ENCODE measurements around the gene OR51E2. TPM values are rescaled to one million over a fixed set of nuclear protein-coding genes. Genes with fewer than 3 reads are reported as not detected.

The OR51E2 gene, protein sequence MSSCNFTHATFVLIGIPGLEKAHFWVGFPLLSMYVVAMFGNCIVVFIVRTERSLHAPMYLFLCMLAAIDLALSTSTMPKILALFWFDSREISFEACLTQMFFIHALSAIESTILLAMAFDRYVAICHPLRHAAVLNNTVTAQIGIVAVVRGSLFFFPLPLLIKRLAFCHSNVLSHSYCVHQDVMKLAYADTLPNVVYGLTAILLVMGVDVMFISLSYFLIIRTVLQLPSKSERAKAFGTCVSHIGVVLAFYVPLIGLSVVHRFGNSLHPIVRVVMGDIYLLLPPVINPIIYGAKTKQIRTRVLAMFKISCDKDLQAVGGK
- not detected in 2 replicates for total RNA-seq

DNA sequence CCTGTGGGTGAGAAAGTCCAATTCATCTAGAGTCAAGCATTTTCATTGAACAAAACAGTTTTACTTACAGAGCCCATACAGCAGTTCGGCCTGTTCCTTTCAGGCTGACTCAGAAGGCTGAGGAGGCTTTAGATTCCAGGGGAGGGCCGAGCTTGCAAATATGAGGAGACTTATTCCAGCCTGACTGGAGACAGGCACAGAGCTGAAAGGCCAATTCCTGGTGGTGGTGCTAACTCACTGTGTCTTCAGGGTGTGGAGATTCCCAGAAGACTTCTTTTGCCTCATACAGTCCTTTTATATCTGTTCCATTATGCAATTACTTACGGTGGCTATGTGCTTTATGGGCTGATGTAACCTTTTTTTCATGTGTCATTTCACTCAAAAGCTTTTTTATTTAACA lies at the start of gene OR51E2:
Gene OR51E2 (minus strand): TSS at position 269 of the 400 bp plus-strand sequence. CDS start 15,142 bp downstream, outside the sequence.

DNA sequence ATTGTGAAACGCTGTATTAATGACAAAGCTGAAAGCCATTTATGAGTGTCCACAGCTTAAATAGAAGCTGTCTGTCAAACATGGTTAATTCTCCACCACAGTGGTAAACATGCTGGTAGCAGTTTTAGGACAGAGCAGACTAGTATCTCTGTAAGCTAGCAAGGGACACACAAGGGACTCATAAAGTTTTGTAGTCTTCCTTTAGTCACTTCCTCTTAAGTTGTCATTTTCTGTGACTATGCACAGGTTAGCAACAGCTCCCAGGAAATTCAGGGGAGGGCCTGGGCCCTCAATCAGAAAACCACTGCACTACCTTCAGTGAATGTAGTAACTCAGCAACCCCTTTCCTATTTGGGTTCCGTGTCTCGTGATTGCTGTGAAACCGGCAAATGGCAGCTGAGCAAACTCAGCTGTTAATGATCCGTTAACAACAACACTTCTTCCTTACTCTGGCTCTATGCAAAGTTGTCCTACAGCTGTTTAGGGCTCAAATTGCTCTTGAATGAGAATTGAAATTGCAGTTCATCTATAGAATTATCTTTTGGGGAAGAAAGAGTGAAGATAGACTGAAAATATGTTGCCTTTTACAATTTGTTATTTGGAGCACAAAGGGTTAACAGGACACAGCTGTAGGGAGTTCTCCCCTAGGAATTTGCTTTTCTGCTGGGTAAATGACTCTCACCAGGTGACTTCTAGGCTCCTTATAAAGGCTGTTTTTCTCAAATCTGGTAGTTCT lies 6.6 kb upstream of the OR51E2 start, which contains the start of gene MMP26:
Gene MMP26 (plus strand): TSS at position 731 of the 736 bp plus-strand sequence.

DNA sequence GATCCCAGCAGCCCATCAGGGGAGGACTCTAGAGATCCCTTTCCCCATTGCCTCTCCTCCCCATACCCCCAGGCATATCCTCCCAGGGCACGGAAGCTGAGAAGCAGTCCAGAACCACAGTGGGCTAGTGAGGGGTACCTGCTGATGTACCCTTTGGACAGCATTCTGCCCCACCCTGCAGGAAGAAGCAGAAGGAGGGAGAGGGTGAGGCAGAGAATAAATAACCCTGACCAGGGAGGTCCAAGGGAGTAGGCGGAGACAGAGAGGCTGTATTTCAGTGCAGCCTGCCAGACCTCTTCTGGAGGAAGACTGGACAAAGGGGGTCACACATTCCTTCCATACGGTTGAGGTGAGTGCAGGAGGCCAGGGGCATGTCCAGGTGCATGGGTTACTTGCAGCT lies 54.0 kb downstream of the OR51E2 start, which contains the start of gene OR51E1:
Gene OR51E1 (plus strand): TSS at position 301 of the 400 bp plus-strand sequence. CDS start 8,545 bp downstream, outside the sequence.

DNA sequence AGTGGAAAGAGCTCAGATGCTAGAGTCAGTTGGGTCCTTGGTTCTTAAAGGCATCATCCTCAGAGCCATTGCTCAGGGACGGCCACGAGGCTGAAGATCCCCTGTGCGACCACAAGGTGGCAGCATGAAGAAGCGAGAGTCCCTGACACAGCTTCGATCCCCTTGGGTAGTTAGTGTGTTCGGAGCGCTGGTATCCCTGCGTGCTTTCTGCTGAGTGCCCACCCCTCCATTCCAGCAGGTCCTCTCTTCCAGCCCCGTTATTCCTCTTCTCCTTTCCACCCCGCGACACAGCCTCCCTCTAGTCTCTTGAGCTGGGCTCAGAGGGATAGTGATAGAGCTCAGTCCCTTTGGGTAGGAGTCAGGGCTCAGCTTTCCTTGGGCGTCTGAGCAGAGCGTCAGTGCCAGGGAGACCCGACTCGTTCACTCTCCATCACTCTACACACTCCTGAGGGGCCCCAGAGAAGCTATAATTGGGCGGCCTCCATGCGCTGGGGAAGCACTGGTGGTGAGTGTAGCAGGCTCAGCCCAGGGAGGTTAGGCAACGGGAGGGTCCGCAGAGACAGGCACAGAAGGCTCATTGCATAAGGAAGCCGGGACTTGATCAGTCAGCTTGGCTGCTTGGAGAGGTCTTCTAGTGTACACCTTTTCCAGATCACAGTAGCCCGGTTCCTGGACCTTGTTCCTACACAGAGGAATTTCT lies 60.5 kb downstream of the OR51E2 start, which contains the start of gene OR51D1:
Gene OR51D1 (plus strand): TSS at position 516 of the 700 bp plus-strand sequence. CDS start 2,314 bp downstream, outside the sequence.

Other genes with a start within 250 kb of the OR51E2 start
- gene OR52K2, start 248.6 kb downstream of the OR51E2 start, total RNA-seq: not detected in 2 replicates
- gene OR52K1, start 215.2 kb downstream of the OR51E2 start, total RNA-seq: not detected in 2 replicates
- not detected in 2 replicates for gene OR52M1, start 152.7 kb downstream of the OR51E2 start, total RNA-seq
- gene OR52I2, start 116.1 kb downstream of the OR51E2 start, total RNA-seq: not detected in 2 replicates
- not detected in 2 replicates for gene OR52I1, start 103.8 kb downstream of the OR51E2 start, total RNA-seq
- gene TRIM68, start 89.6 kb downstream of the OR51E2 start, total RNA-seq: 13.9 and 15.4 TPM in 2 replicates
- not detected in 2 replicates for gene OR51D1, start 60.4 kb downstream of the OR51E2 start, total RNA-seq
- gene OR51E1, start 53.9 kb downstream of the OR51E2 start, total RNA-seq: not detected in 2 replicates
- not detected in 2 replicates for gene MMP26, start 6.9 kb upstream of the OR51E2 start, total RNA-seq
- not detected in 2 replicates for gene OR51F1, start 72.1 kb upstream of the OR51E2 start, total RNA-seq
- gene OR52R1, start 106.5 kb upstream of the OR51E2 start, total RNA-seq: not detected in 2 replicates
- gene OR51F2, start 123.5 kb upstream of the OR51E2 start, total RNA-seq: not detected in 2 replicates
- gene OR51S1, start 151.4 kb upstream of the OR51E2 start, total RNA-seq: not detected in 2 replicates
- not detected in 2 replicates for gene OR51T1, start 184.0 kb upstream of the OR51E2 start, total RNA-seq
- not detected in 2 replicates for gene OR51A7, start 205.9 kb upstream of the OR51E2 start, total RNA-seq
- gene OR51G2, start 221.5 kb upstream of the OR51E2 start, total RNA-seq: not detected in 2 replicates
- not detected in 2 replicates for gene OR51G1, start 226.5 kb upstream of the OR51E2 start, total RNA-seq
- not detected in 2 replicates for gene OR51A4, start 249.8 kb upstream of the OR51E2 start, total RNA-seq

All from vein endothelial cell (primary cell).